Ecto neural progenitor cell (in vitro differentiated cells): ENCODE results near the gene RERE.
"Not testable (repeated sequence)": the region's sequence is repeated elsewhere in the genome, so short reads cannot be mapped to it uniquely, and the experiment has no call there.

Experiments used
- DNase-seq: peaks from one replicate; pipeline ENCODE4 v3.0.0-alpha.2; 2018; ENCODE audit warnings: low spot score

Gene RERE

GRCh38 chr1:8448505-8448904 is 368.9 kb downstream of the RERE start:
- not testable (repeated sequence) for DNase-seq

GRCh38 chr1:8447616-8448150 is 369.8 kb downstream of the RERE start:
- DNase-seq, result no peak

GRCh38 chr1:8446119-8446518 is 371.3 kb downstream of the RERE start:
- not testable (repeated sequence) for DNase-seq

- no peak for DNase-seq
These were observed 373.8 kb downstream of the RERE start for GRCh38 chr1:8443558-8444194.

- DNase-seq, result no peak
These were observed 376.0 kb downstream of the RERE start for GRCh38 chr1:8441426-8441825.

GRCh38 chr1:8439015-8439702 is 378.3 kb downstream of the RERE start:
- peak; percentile 75 for DNase-seq

GRCh38 chr1:8438489-8438888 is 379.0 kb downstream of the RERE start:
- no peak for DNase-seq

GRCh38 chr1:8437347-8437746 is 380.1 kb downstream of the RERE start:
- no peak for DNase-seq

GRCh38 chr1:8435569-8436071 is 381.8 kb downstream of the RERE start:
- DNase-seq, result no peak

GRCh38 chr1:8434101-8434500 is 383.3 kb downstream of the RERE start:
- no peak for DNase-seq

GRCh38 chr1:8431784-8432183 is 385.7 kb downstream of the RERE start:
- DNase-seq, result no peak

GRCh38 chr1:8431019-8431418 is 386.4 kb downstream of the RERE start:
- no peak for DNase-seq

GRCh38 chr1:8430476-8430875 is 387.0 kb downstream of the RERE start:
- no peak for DNase-seq

- DNase-seq, result no peak
These were observed 387.8 kb downstream of the RERE start for GRCh38 chr1:8429549-8430110.

- no peak for DNase-seq
These were observed 389.0 kb downstream of the RERE start for GRCh38 chr1:8428441-8428840.

- no peak for DNase-seq
These were observed 389.5 kb downstream of the RERE start for GRCh38 chr1:8427986-8428385.

- no peak for DNase-seq
These were observed 389.9 kb downstream of the RERE start for GRCh38 chr1:8427493-8427892.

- DNase-seq, result no peak
These were observed 390.4 kb downstream of the RERE start for GRCh38 chr1:8426996-8427395.

- DNase-seq, result no peak
These were observed 391.7 kb downstream of the RERE start for GRCh38 chr1:8425781-8426161.

- no peak for DNase-seq
These were observed 392.2 kb downstream of the RERE start for GRCh38 chr1:8425150-8425780.

GRCh38 chr1:8424539-8425116 is 392.8 kb downstream of the RERE start:
- DNase-seq, result peak; percentile 53
